Measurements from ENCODE around the gene FOXP2.

GRCh38 chr7:114414156-114415063, at the start of gene FOXP2:
- TF ChIP-seq CTCF (IDR thresholded peaks at IDR 0.05) (no peak), POLR2A (IDR thresholded peaks at IDR 0.05) (no peak)
